Coronary artery (tissue), 2 donors: Measurements from ENCODE around the gene NEU1.

Experiments used
- DNase-seq: peaks from one replicate; pipeline ENCODE4 v3.0.0-alpha.2; 2017; ENCODE audit warnings: low spot score
- H3K27ac ChIP-seq, 2 donors: fragments of 200-600 bp; sonication (generic); one replicate each; pipeline ENCODE4 v1.5.1; 2016 to 2019
- H3K4me3 ChIP-seq: fragments of 200-600 bp; sonication (generic); 2 replicates; pipeline ENCODE4 v1.5.1; 2016; ENCODE audit warnings: mild to moderate bottlenecking, moderate library complexity
- TF ChIP-seq, protein P1 (sequence below): fragments of 200-600 bp; sonication (generic); IDR thresholded peaks from one replicate; pipeline ENCODE4 v1.5.1; 2019; ENCODE audit warnings: antibody characterized with exemption

Gene NEU1

DNA sequence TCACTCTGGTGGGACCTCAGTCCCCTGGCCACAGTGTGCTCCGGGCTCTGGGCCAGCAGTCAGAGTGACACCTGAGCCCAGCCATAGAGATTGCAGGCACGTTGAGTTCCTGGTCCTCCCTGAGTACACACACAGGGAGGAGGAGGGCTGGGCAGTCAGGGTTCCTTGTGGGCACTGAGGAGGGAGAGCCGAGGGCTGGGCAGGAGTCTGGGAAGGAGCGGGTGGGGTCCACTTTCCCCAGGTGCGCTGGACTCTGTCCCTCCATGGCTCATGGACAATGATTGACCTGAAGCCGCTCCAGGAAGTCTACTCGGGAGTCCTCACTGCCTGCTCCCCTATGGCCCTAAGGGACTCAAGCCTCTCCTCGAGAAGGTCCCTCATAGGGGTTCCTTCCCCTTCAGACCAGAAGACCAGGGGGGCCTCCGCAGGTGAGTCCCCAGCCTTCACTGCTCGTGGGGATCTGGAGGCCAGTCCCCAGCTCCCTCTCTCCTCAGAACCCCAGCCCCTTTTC is 15.1 kb upstream of the NEU1 start:
- TF ChIP-seq, protein P1, sequence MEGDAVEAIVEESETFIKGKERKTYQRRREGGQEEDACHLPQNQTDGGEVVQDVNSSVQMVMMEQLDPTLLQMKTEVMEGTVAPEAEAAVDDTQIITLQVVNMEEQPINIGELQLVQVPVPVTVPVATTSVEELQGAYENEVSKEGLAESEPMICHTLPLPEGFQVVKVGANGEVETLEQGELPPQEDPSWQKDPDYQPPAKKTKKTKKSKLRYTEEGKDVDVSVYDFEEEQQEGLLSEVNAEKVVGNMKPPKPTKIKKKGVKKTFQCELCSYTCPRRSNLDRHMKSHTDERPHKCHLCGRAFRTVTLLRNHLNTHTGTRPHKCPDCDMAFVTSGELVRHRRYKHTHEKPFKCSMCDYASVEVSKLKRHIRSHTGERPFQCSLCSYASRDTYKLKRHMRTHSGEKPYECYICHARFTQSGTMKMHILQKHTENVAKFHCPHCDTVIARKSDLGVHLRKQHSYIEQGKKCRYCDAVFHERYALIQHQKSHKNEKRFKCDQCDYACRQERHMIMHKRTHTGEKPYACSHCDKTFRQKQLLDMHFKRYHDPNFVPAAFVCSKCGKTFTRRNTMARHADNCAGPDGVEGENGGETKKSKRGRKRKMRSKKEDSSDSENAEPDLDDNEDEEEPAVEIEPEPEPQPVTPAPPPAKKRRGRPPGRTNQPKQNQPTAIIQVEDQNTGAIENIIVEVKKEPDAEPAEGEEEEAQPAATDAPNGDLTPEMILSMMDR, result no peak
- Histone ChIP-seq H3K4me3 (no peak overlapping the region), H3K27ac (no peak overlapping the region)
- no peak for DNase-seq

DNA sequence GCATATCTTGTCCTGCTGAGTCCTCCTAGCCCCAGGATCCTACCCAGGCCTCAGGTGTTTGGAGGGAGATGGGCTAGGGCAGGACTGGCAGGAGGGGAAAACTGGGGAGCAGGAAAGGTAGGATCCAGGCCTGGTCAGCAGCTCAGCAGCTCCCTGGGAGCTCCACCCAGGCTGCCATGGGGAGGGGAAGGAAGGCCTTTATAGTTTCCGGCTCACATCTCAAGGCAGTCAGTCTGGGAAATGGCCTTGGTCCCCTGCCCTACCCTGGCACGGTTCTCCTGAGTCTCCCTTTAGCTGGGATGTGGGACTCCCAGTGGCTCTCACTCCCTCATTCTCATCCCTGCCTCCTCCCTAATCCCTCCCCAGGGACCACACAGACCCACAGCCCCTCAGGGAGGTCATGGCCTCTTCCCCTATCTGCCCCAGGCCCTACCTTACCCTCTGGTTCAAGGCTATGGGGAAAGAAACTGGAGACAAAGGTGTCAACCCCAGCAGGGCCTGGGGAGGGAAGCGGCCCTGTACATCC is 14.6 kb upstream of the NEU1 start:
- TF ChIP-seq, protein P1, result no peak
- Histone ChIP-seq H3K27ac (no peak overlapping the region), H3K4me3 (no peak overlapping the region)
- DNase-seq, result no peak

DNA sequence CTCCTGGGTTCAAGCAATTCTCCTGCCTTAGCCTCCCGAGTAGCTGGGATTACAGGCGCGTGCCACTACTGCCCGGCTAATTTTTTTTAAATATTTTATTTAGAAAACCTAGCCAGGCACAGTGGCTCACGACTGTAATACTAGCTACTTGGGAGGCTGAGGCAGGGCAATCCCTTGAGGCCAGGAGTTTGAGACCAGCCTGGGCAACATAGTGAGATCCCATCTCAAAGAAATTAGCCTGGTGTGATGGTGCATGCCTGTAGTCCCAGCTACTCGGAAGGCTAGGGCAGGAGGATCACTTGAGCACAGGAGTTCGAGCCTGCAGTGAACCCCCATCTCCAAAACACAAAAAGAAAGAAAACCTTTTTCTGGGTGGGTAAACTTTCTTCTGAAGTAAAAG is 13.7 kb upstream of the NEU1 start:
- TF ChIP-seq, protein P1, result no peak
- Histone ChIP-seq H3K4me3 (no peak overlapping the region), H3K27ac (no peak overlapping the region)
- no peak for DNase-seq

DNA sequence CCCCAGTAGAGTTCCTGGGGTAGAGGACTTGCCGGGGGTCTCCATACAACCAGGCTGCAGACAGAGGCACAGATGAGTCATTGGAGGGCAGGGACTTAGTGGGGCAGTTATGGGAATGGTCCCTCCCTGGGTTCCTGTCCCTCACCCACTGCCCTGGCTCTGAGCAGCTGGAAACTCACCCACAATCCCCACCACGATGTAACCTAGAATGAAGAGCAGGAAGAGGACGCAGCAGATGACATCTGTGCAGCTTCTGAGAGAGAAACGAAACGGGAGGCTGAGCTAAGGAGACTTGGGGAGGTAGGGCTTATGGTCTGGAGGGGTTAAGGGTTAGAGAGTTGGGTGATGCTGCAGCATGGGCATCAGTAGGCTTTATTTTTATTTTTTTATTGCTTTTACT is 13.3 kb upstream of the NEU1 start:
- no peak for DNase-seq
- H3K4me3 ChIP-seq, result no peak overlapping the region
- H3K27ac ChIP-seq, result no peak overlapping the region
- TF ChIP-seq, protein P1, result no peak

DNA sequence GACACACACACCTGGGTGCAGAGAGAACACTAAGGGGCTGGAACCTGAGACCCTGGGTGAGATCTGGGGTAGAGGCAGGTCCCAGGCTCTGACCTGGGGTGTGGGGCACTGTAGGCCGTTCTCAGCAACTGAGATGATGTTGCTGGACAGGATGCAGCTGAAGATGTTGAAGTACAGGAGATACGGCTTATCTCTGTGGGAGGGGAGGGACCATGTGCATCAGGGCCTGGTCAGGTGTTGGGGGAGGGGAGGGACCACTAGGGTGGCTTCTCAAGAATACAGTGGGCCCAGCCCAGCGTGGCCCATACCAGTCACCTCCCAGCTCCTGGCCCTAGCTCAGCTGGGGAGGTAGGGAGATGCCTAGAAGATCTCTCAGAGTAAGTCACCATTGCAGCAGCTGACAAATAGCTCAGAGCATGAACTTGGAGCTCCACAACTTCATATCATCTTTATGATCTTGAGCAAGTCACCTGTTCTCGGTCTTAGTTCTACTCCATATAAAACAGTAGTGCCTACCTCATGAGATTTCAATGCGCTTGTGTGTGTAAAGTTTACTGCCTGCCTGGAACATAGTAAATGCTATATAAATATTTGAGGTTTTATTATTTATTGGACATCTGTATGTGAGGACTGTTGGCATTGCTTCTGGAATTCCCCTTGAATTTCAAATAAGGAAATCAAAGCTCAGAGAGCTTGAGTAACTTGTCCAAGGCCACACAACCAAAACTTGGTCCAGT is 12.4 kb upstream of the NEU1 start:
- TF ChIP-seq, protein P1, result no peak
- DNase-seq, result no peak
- Histone ChIP-seq H3K27ac (no peak overlapping the region), H3K4me3 (no peak overlapping the region)

DNA sequence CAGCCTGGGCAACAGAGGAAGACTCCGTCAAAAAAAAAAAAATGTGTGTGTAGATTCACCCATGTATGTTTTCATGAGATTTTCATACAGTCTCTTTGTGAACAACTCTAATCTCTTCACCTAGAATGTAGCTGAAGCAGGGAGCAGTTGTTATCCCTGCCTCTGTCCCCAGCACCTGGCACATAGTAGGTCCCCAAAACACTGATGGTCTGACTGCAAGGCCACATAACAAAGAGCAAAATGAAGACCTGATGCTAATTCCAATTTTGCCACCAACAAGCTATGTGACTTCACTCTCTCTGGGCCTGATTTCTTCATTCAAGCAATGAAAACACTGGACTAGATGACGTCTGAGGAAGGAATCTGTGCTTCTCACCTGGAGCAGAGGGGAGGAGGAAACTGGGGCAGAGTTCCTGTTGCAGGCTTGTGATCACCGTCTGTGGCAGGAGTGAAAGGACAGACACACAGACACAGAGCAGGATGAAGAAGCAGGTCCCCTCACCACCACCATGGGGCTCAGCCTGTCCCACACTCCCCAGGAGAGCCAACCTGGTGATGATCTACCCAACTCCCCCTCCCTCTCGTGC is 11.6 kb upstream of the NEU1 start:
- no peak overlapping the region for H3K4me3 ChIP-seq
- H3K27ac ChIP-seq, result no peak overlapping the region
- DNase-seq, result no peak
- TF ChIP-seq, protein P1, result no peak
